HEK293 (cell line): ENCODE results near the gene EPHB1.

ENCODE experiments used
- CTCF ChIP-seq: fragments of 450-650 bp; formaldehyde crosslinking; IDR thresholded peaks from 2 replicates; pipeline ENCODE4 v1.5.1; 2016; ENCODE audit warnings: missing biosample characterization, missing genetic modification characterization
- HOXD13 ChIP-seq: sonication (generic); formaldehyde crosslinking; IDR thresholded peaks from 2 replicates; pipeline ENCODE4 v1.8.0; 2022; ENCODE audit warnings: missing genetic modification reagents, borderline replicate concordance
- ZNF146 ChIP-seq: fragments of 450-650 bp; formaldehyde crosslinking; IDR thresholded peaks from 2 replicates; pipeline ENCODE4 v1.5.1; 2016; ENCODE audit warnings: missing biosample characterization, missing genetic modification characterization
- ZNF518A ChIP-seq: fragments of 450-650 bp; formaldehyde crosslinking; conservative IDR thresholded peaks from 2 replicates; pipeline ENCODE4 v1.5.1; 2016; ENCODE audit warnings: low read depth, missing biosample characterization, missing genetic modification characterization

GRCh38 chr3:134839990-134840389 is 44.9 kb downstream of the EPHB1 start:
- TF ChIP-seq HOXD13 (CRISPR knock-in tag) (no peak), ZNF518A (no peak), CTCF (tag by site-specific recombination) (no peak), ZNF146 (tag by site-specific recombination) (no peak)
